ENCODE data around the gene FOXN3. TPM values are rescaled to one million over a fixed set of nuclear protein-coding genes. Genes with fewer than 3 reads are reported as not detected.
A peak's percentile ranks its signal among the peaks of the same experiment; 100 is the strongest.

Gene FOXN3
- total RNA-seq, 2 donors from 2014 or later = 116 to 117 TPM

DNA sequence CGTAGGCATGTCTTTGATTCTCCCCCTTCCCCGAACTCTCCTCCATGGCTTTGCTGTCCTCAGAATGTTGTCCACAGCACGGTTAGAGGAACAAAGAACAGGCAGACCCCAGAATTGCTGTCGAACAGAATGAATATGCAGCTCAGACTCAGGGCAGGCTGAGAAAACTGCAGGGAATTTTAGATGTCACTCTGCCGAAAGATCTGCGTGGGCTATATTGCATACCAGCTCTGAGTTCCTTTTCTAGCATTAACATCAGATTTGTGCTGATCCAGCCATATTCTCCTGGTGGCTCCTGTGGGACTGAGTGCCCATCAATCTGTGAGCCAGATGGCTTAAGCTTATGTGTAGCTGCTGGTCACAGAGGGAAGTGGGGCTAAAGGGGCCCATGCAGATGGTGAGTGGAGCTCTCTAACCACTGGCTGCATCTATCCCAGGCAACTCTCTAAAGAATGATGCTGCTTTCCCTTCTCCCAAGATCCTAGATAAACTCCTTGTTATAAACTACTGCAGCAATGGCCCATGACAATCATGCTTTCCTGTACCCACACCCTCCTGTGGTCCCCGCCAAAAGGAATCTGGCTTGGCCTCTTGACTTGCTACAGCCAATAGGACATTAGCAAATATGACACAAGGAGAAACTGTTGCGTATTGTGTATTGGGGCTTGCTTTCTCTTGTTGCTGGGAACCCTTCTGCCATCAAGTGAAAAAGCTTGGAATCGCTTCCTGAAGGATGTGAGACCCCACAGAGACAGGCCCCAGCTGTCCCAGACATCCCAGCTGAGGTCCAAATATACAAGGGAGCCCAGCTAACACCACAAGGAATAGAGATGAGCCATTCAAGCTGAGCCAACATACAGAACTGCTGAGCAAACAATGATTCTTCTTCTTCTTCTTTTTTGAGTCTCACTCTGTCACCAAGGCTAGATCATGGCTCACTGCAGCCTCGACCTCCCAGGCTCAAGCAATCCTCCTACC lies 101.3 kb downstream of the FOXN3 start:
- DNase-seq (no peak), ATAC-seq (no peak)
- H3K4me1 Mint-ChIP-seq = peaks cover 11% of the 10 kb centered on the region
- H3K4me3 Mint-ChIP-seq = no peak overlapping the region
- H3K36me3 Mint-ChIP-seq (ENCODE audit: low read depth) = peaks cover 3% of the 10 kb centered on the region
- H3K27ac Mint-ChIP-seq = peak overlapping the region; percentile 53
- no peaks in the 10 kb centered on the region for H3K9me3 ChIP-seq (ENCODE audit: control insufficient read depth, low read length, poor library complexity, severe bottlenecking)
- no peaks in the 10 kb centered on the region for H3K27me3 Mint-ChIP-seq

DNA sequence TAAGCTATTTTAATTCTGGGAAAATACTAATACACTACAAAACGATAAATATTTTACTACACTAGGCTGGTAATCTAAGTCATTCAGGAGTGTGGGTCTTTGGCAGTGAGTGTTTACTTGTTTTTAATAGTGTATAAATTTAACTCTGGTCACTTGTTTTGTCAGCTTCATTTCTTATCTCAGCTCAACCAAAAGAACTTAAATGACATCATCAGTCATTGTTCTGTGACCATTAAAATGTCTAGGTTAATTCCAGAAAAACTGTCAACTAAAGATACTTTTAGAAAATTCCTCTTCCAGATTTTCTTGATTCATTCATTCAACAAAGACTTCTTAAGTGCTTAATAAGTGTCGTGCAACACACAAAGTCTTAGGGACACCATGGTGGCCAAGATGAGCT lies 102.8 kb downstream of the FOXN3 start:
- DNase-seq = no peak
- H3K9me3 ChIP-seq (ENCODE audit: control insufficient read depth, low read length, poor library complexity, severe bottlenecking) = no peaks in the 10 kb centered on the region
- Mint-ChIP-seq H3K27me3 (no peaks in the 10 kb centered on the region), H3K36me3 (ENCODE audit: low read depth) (no peaks in the 10 kb centered on the region), H3K4me1 (peaks cover 13% of the 10 kb centered on the region), H3K27ac (no peak overlapping the region), H3K4me3 (no peak overlapping the region)
- ATAC-seq = no peak

DNA sequence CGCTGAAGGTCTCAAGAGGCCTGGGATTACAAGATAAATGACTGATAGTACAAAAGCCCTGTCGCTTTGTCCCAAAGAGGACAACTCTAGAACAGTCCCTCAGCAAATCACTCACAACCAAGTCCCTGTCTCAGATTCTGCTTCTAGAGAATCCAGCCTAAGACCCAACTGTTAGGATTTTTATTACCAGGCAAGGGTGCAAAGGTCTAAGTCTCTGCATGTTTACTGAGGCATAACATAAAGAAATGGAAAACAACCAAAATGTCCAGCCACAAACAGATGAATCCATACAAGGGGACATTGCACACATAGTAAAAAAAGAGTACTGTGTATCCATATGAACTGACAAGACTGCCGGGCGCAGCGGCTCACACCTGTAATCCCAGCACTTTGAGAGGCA lies 104.1 kb downstream of the FOXN3 start:
- H3K4me1 Mint-ChIP-seq = peaks cover 18% of the 10 kb centered on the region
- no peak for ATAC-seq
- H3K36me3 Mint-ChIP-seq (ENCODE audit: low read depth) = no peaks in the 10 kb centered on the region
- no peak overlapping the region for H3K4me3 Mint-ChIP-seq
- H3K27ac Mint-ChIP-seq = no peak overlapping the region
- no peaks in the 10 kb centered on the region for H3K27me3 Mint-ChIP-seq
- no peaks in the 10 kb centered on the region for H3K9me3 ChIP-seq (ENCODE audit: control insufficient read depth, low read length, poor library complexity, severe bottlenecking)
- no peak for DNase-seq

DNA sequence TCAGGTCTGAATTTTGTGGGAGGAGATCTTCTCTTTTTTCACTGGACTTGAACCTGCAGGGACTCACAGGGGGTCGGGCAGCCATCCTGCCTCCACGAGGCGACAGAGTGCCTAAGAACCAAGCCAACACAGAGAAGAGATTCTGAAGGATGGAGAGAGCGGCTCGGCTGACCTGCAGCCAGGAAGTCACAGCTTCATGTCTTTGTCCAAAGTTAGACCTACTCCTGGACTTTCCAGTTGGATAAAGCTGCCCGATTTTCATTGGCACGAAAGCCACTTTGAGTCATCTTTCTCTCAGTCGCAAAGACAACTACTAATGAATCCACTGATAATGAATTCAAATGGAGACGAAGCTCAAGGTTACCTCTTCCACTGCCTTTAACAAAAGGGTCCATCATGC lies 106.8 kb downstream of the FOXN3 start:
- Mint-ChIP-seq H3K4me3 (no peak overlapping the region), H3K4me1 (peaks cover 31% of the 10 kb centered on the region), H3K36me3 (ENCODE audit: low read depth) (no peaks in the 10 kb centered on the region), H3K27ac (no peak overlapping the region), H3K27me3 (no peaks in the 10 kb centered on the region)
- no peaks in the 10 kb centered on the region for H3K9me3 ChIP-seq (ENCODE audit: control insufficient read depth, low read length, poor library complexity, severe bottlenecking)
- ATAC-seq (no peak), DNase-seq (no peak)

DNA sequence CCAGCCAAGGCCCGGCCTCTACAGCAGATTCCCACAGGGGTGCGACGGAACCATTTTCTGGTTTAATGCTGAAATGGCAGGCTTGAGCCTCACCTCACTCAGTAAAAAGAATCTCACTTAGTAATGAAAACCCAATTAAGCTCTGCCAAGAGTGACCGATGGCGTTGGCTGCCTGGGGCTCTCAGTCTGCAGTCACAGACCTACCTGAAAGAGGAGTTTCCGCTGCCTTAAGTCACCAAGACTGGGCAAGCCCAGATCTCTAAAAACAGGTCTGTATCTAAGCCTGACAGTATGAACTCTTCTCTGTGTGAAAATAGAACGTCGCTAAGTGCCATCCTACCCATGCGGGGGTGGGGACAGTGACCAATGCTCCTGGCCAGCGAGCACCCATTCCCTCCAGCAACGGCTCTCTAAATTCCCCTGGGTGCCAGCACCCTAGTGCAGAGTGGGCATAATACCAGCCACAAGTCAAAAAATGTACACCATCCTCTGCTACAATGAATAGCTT lies 107.3 kb downstream of the FOXN3 start:
- H3K27ac Mint-ChIP-seq = no peak overlapping the region
- H3K4me3 Mint-ChIP-seq = no peak overlapping the region
- no peaks in the 10 kb centered on the region for H3K36me3 Mint-ChIP-seq (ENCODE audit: low read depth)

DNA sequence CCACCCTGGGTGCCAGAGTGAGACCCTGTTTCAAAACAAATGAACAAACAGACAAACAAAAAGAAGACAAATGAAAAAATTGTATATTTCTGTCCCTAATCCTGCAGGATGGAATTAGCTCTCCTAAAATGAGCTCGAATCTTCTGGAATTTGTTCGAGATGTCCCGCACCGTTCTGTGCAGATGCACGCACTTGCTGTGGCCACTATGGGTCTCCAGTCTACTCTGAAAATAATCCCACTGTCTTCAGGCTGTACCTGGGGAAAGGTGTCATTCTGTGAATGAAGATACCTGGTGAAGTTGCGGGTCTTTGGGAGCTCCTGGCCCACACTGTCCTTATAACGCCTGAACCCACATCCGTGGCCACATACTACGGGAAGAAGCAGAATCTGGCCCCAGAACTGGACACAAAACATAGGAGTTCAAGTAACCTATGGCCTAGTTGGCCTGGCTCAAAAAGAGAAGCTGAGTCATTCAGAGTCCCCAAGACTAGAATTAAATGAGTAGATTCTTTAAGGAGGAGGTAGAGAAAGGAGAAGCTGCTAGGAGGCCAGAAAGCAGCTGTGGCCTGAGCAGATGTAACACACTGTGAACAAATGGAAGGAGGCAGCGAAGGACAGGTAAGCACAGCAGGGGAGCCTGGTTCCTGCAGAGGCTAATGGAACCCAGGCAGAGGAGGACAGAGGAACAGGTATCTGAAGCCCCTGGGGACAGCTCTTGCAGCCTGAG lies 108.6 kb downstream of the FOXN3 start:
- no peaks in the 10 kb centered on the region for H3K9me3 ChIP-seq (ENCODE audit: control insufficient read depth, low read length, poor library complexity, severe bottlenecking)
- ATAC-seq = no peak
- no peak overlapping the region for H3K27ac Mint-ChIP-seq
- no peaks in the 10 kb centered on the region for H3K27me3 Mint-ChIP-seq
- DNase-seq = no peak
- H3K36me3 Mint-ChIP-seq (ENCODE audit: low read depth) = no peaks in the 10 kb centered on the region
- H3K4me3 Mint-ChIP-seq = no peak overlapping the region
- peaks cover 37% of the 10 kb centered on the region for H3K4me1 Mint-ChIP-seq

More for the DNA sequence above, 107.3 kb downstream of the FOXN3 start:
- H3K4me1 Mint-ChIP-seq = peaks cover 30% of the 10 kb centered on the region
- ATAC-seq (no peak), DNase-seq (no peak)
- no peaks in the 10 kb centered on the region for H3K27me3 Mint-ChIP-seq
- H3K9me3 ChIP-seq (ENCODE audit: control insufficient read depth, low read length, poor library complexity, severe bottlenecking) = no peaks in the 10 kb centered on the region

DNA sequence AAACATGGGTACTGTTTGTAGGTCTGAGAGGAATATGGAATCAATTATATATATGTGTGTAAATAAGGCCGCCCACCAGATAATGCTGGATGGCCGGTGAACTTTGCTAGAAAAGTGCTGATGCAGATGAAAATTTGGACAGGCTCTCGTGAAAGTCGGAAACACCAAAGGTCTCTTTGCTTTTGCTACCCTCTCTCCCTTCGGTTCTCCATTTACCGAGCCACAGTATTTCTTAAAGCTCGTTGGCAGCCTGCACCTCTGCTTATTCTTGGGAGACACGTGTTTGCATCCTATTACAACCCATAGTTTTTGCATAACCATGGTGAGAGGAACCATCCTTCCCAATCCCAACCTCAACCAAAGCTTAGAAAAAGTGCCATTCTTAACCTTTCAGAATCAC lies 109.6 kb downstream of the FOXN3 start:
- Mint-ChIP-seq H3K4me1 (peaks cover 35% of the 10 kb centered on the region), H3K27me3 (no peaks in the 10 kb centered on the region), H3K4me3 (no peak overlapping the region), H3K27ac (no peak overlapping the region), H3K36me3 (ENCODE audit: low read depth) (no peaks in the 10 kb centered on the region)
- no peaks in the 10 kb centered on the region for H3K9me3 ChIP-seq (ENCODE audit: control insufficient read depth, low read length, poor library complexity, severe bottlenecking)
- no peak for DNase-seq
- ATAC-seq = no peak

DNA sequence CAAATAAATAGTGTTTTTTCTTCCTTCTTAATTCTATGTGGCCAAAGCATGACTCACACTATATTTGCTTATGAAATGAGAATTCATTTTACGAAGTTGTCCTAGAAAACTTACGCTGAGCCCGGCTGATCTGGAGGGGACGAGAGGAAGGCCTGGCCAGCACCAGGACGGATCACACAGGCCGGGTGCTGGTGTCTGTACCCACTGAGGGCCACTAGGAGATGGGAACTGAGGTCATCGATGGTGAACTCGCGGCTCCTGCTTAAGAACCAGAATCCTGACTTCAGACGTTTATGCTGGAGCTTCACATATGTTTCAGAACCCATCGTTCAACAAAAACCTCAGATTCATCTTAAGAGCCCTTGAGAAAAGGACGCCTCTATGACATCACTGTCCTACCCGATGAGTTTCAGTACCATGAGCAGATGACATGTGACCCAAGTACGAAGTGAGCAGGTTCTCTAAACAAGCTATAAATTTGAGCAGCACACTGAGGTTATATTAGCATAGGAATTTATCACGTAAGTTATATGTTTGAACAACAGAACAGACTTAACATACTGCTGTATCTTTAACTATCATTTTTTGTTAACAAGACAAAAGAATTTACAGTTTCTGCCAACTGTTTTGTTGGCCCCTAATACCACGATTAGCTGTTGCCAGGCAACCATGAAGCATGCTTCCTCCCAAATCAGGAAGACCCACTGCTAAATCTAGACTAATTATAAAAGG lies 111.9 kb downstream of the FOXN3 start:
- Mint-ChIP-seq H3K27ac (peak overlapping the region; percentile 93), H3K27me3 (no peaks in the 10 kb centered on the region), H3K4me1 (peaks cover 35% of the 10 kb centered on the region), H3K4me3 (no peak overlapping the region), H3K36me3 (ENCODE audit: low read depth) (peaks cover 2% of the 10 kb centered on the region)
- no peaks in the 10 kb centered on the region for H3K9me3 ChIP-seq (ENCODE audit: control insufficient read depth, low read length, poor library complexity, severe bottlenecking)
- no peak for DNase-seq
- peak; percentile 50 for ATAC-seq

DNA sequence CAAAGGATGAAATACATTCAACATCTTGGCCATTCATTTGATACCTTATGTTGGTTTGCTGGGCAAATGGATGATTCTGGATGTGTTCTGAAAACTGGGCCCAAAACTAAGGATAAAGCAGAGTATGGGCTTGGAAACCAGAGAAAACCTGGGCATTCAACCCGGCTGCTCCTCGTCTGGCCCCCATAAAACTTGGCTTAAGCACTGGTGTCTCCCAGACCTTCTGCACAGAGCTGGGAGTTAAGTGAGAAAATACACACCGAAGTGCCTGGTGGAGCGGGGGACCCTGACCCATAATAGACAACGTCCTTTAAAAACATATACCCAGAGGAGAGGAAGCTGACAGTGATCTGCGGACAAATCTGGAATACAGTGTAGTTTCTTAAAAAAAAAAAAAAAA lies 112.5 kb downstream of the FOXN3 start:
- ATAC-seq (no peak), DNase-seq (no peak)
- peaks cover 34% of the 10 kb centered on the region for H3K4me1 Mint-ChIP-seq
- no peak overlapping the region for H3K4me3 Mint-ChIP-seq
- no peaks in the 10 kb centered on the region for H3K9me3 ChIP-seq (ENCODE audit: control insufficient read depth, low read length, poor library complexity, severe bottlenecking)
- H3K36me3 Mint-ChIP-seq (ENCODE audit: low read depth) = peaks cover 2% of the 10 kb centered on the region
- H3K27ac Mint-ChIP-seq = peak overlapping the region; percentile 93
- H3K27me3 Mint-ChIP-seq = no peaks in the 10 kb centered on the region

DNA sequence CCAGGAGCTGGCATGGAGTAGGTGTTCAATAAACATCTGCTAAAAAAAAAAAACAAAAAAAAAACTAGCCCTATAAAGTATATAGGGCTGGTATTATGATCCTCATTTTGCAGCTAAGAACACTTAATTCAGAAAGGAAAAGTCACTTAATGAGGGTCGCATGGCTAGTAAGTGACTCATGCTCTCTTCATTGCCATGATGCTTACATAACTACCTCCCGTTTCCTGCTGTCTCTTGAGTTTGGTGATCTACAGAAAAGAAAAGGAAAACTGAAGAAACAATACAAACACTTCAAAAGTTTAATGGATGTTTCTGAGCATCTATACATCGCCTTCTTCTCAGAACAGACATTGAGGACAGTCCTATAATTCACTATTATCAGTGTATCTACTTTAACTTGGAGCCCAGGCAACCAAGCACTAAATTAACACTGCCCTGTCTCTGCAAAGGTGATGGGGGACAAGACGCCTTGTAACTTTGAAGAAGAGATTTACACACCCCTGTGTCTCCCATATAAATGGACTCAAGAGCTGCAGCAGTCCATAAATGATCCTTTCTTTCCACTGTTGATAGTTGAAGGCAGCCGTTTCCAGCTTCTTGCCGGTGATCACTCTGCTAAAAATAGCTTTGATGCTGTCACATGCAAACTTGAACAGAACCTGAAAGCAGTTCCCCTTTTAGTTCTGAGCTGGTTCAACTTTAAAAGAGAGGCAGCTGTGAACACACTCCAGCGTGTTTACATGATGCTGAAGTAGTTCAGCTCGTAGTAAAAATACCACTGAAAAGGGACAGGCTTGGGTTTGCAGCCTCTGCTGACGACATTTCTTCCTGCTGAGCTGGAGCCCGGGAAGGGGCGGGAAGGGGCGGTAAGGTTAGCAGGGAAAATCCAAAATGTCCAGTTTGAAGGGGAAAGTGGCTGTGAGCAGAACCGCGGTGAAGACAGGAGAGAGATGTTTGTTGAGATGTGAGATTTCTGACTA lies 113.3 kb downstream of the FOXN3 start:
- Mint-ChIP-seq H3K27me3 (no peaks in the 10 kb centered on the region), H3K4me1 (peaks cover 36% of the 10 kb centered on the region), H3K27ac (peak overlapping the region; percentile 93), H3K36me3 (ENCODE audit: low read depth) (peaks cover 2% of the 10 kb centered on the region), H3K4me3 (no peak overlapping the region)
- ATAC-seq = peak; percentile 61
- no peak for DNase-seq
- no peaks in the 10 kb centered on the region for H3K9me3 ChIP-seq (ENCODE audit: control insufficient read depth, low read length, poor library complexity, severe bottlenecking)

DNA sequence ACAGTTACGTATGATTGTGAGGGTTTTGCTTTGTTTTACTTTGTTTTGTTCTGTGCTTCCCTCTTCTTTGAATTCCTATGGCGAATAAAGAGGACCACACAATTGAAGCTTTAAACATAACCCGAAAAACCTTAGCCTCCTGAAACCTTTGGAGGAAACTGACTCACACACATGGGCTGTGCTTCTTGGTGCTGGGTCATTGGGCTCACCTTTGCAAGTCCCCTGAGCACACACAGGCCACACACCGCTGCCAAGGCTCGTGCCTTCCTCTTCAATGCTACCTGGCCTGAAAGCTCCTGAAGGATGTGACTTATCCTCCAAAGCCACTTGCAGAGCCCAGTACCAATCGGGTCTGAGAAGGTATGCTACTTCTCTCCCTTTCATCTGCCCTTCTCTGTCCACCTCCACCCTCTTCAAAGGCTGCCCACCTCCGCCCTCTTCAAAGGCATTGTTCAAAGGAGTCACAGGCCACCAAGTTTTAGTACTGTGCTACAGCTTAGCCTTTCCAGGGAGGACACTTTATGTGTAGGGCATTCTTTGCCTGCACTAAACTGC lies 114.6 kb downstream of the FOXN3 start:
- Mint-ChIP-seq H3K27ac (no peak overlapping the region), H3K36me3 (ENCODE audit: low read depth) (peaks cover 2% of the 10 kb centered on the region), H3K4me3 (no peak overlapping the region), H3K4me1 (peaks cover 32% of the 10 kb centered on the region), H3K27me3 (no peaks in the 10 kb centered on the region)
- no peak for DNase-seq
- ATAC-seq = no peak
- H3K9me3 ChIP-seq (ENCODE audit: control insufficient read depth, low read length, poor library complexity, severe bottlenecking) = no peaks in the 10 kb centered on the region

DNA sequence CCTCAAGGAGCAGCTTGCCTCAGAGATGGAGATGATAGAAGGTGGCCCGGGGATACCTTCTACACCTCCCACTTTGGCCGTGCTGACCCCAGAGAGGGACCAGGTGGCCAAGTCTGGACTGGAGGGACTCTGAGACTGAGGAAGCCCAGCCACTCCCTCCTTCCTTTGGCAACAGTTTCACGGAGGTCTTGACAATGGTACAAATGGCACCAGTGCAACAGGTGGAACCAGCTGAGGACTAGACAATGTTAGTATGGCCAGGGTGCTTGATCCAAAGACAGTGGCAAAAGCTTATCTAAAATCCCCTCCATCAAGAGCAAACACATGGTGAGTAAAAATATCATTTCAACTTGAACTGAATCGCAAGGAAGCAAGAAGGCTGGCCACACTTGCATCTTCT lies 117.4 kb downstream of the FOXN3 start:
- H3K4me1 Mint-ChIP-seq = peaks cover 26% of the 10 kb centered on the region
- H3K4me3 Mint-ChIP-seq = no peak overlapping the region
- H3K36me3 Mint-ChIP-seq (ENCODE audit: low read depth) = peaks cover 3% of the 10 kb centered on the region
- ATAC-seq (no peak), DNase-seq (no peak)
- H3K27ac Mint-ChIP-seq = no peak overlapping the region
- H3K9me3 ChIP-seq (ENCODE audit: control insufficient read depth, low read length, poor library complexity, severe bottlenecking) = no peaks in the 10 kb centered on the region
- H3K27me3 Mint-ChIP-seq = no peaks in the 10 kb centered on the region
